DMS 273 (cell line): Measurements from ENCODE around the gene BRWD1.
A peak's percentile ranks its signal among the peaks of the same experiment; 100 is the strongest.

Experiments used
- DNase-seq: peaks from one replicate; lab custom pipeline; 2025; ENCODE audit not compliant: unreplicated experiment; lab: John Stamatoyannopoulos, UW

BRWD1 gene

GRCh38 chr21:39313571-39314142 lies at the start of gene BRWD1:
BRWD1 (minus strand) TSS chr21:39313632; CDS start chr21:39313491, 141 bp downstream.
- peak; percentile 96 for DNase-seq

GRCh38 chr21:39362733-39363132 lies 49.3 kb upstream of the BRWD1 start:
- no peak for DNase-seq

- DNase-seq = no peak
Measured at GRCh38 chr21:39359382-39359781, 46.0 kb upstream of the BRWD1 start.

- DNase-seq = no peak
Measured at GRCh38 chr21:39353295-39353694, 39.9 kb upstream of the BRWD1 start.

- no peak for DNase-seq
Measured at GRCh38 chr21:39350094-39351005, 36.9 kb upstream of the BRWD1 start.

- peak; percentile 99 for DNase-seq
Measured at GRCh38 chr21:39349211-39350093, 36.0 kb upstream of the BRWD1 start.

GRCh38 chr21:39348355-39349210 lies 35.2 kb upstream of the BRWD1 start, which contains the start of gene HMGN1:
HMGN1 (minus strand) TSS chr21:39349088; CDS start chr21:39348917, 171 bp downstream.
- DNase-seq = peak; percentile 99

GRCh38 chr21:39348040-39348354 lies 34.6 kb upstream of the BRWD1 start:
- DNase-seq = no peak

GRCh38 chr21:39347537-39347936 lies 34.1 kb upstream of the BRWD1 start:
- peak; percentile 37 for DNase-seq

- no peak for DNase-seq
Measured at GRCh38 chr21:39346671-39347331, 33.4 kb upstream of the BRWD1 start.

- no peak for DNase-seq
Measured at GRCh38 chr21:39346206-39346605, 32.8 kb upstream of the BRWD1 start.

- DNase-seq = no peak
Measured at GRCh38 chr21:39345440-39345839, 32.0 kb upstream of the BRWD1 start.

- DNase-seq = no peak
Measured at GRCh38 chr21:39344848-39345247, 31.4 kb upstream of the BRWD1 start.

GRCh38 chr21:39341249-39341923 lies 28.0 kb upstream of the BRWD1 start:
- no peak for DNase-seq

- no peak for DNase-seq
Measured at GRCh38 chr21:39340687-39341086, 27.3 kb upstream of the BRWD1 start.

- no peak for DNase-seq
Measured at GRCh38 chr21:39339231-39339630, 25.8 kb upstream of the BRWD1 start.

GRCh38 chr21:39336457-39337008 lies 23.1 kb upstream of the BRWD1 start:
- DNase-seq = no peak

- no peak for DNase-seq
Measured at GRCh38 chr21:39334611-39335010, 21.2 kb upstream of the BRWD1 start.

- no peak for DNase-seq
Measured at GRCh38 chr21:39332175-39332574, 18.7 kb upstream of the BRWD1 start.
